HG02973 (cell line): ENCODE results near the gene TMEM14B.
A peak's percentile ranks its signal among the peaks of the same experiment; 100 is the strongest.
"Not testable (repeated sequence)": the region's sequence is repeated elsewhere in the genome, so short reads cannot be mapped to it uniquely, and the experiment has no call there.

ENCODE experiments used
- ATAC-seq: cut with Tn5 transposase; IDR thresholded peaks from one replicate; pipeline ENCODE4 v1.9.1; 2021; ENCODE audit warnings: moderate library complexity; ENCODE audit not compliant: unreplicated experiment

Gene TMEM14B

DNA sequence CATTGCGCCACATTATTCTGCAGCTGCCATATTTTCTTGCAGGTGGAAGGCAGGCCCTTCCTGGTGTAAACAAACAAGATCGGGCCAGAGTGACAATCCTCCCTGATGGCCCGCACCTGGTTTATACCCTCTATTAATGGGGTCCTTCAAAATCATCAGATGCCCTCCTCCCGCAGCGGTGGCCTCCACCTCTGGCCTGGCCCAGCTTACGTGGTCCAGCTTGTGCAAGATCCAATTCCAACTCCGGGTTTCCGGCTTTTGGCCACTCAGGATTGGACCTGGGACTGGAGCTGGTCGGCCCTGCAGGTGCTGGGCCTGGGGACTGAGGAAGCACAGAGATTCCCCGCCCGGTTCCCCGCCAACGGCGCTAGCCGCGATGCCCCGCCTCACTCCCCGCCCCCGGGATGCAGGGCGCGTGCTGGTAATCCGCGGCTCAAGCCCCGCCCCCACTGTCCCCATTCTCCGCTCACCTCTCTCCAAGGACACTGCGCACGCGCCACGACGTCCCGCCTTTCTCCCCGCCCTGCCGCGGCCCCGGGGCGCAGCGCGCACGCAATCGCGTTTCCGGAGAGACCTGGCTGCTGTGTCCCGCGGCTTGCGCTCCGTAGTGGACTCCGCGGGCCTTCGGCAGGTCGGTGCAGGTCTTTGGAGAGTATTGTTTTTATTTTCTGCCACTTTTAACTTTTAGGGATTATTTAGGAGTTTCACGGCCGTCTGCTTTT lies at the start of gene TMEM14B:
TSS of gene TMEM14B (plus strand) at position 555 of the 722 bp plus-strand sequence. CDS start 1,441 bp downstream, outside the sequence.
- peak; percentile 97 for ATAC-seq

GRCh38 chr6:10713962-10714361 lies 33.6 kb upstream of the TMEM14B start:
- no peak for ATAC-seq

DNA sequence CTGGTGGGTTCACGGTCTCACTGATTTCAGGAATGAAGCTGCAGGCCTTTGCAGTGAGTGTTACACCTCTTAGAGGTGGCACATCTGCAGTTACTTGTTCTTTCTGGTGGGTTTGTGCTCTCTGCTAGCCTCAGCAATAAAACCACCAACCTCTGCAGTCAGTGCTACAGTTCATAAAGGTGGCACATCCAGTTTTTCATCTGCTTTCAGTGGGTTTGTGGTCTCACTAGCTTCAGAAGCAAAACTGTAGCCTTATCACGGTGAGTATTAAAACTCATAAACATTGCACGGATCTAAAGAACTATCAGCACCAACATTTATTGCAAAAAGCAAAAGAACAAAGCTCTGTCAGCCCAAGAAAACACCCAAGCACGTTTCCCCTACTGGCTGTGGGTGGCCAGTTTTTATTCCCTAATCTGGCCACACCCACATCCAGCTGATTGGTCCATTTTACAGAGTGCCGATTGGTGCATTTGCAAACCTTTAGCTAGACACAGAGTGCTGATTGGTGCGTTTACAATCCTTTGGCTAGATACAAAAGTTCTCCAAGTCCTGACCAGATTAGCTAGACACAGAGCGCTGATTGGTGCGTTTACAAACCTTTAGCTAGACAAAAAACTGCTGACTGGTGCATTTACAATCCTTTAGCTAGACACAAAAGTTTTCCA lies 28.2 kb upstream of the TMEM14B start:
- no peak for ATAC-seq

DNA sequence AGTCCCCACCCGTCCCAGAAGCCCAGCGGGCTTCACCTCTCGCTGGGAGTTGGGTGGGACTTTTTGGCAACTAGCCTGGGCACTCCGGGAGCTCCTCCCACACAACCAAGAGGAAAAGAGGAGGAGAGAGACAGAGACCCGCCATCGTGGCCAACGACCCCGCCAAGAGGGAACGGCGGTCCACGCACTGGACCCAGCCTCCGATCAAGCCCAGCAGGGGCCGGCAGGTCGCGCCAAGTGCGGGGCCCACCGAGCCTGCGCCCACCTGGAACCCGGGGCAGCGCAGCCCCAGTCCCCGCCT lies 27.7 kb upstream of the TMEM14B start:
- no peak for ATAC-seq

- no peak for ATAC-seq
These were observed 27.2 kb upstream of the TMEM14B start for GRCh38 chr6:10720265-10720959.

DNA sequence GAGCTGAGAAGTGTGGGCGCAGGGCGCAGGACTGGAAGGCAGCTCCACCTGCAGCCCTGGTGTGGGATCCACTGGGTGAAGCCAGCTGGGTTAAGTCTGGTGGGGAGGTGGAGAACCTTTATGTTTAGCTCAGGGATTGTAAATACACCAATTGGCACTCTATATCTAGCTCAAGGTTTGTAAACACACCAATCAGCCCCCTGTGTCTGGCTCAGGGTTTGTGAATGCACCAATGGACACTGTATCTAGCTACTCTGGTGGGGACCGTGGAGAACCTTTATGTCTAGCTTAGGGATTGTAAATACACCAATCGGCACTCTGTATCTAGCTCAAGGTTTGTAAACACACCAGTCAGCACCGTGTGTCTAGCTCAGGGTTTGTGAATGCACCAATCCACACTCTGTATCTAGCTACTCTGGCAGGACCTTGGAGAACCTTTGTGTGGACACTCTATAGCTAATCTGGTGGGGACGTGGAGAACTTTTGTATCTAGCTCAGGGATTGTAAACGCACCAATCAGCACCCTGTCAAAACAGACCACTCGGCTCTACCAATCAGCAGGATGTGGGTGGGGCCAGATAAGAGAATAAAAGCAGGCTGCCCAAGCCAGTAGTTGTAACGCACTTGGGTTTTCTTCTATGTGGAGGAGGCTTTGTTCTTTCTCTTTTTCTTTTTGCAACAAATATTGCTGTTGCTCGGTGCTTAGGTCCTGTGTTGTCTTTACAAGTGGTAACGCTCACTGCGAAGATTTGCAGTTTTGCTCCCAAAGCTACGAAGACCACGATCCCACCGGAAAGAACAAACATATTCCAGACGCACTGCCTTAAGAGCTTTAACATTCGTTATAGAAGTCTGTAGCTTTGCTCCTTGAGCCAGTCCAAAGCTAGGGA lies 26.4 kb upstream of the TMEM14B start:
- ATAC-seq, result not testable (repeated sequence)

GRCh38 chr6:10721850-10722569 lies 25.6 kb upstream of the TMEM14B start:
- ATAC-seq, result no peak

- ATAC-seq, result no peak
These were observed 25.1 kb upstream of the TMEM14B start for GRCh38 chr6:10722570-10722819.

DNA sequence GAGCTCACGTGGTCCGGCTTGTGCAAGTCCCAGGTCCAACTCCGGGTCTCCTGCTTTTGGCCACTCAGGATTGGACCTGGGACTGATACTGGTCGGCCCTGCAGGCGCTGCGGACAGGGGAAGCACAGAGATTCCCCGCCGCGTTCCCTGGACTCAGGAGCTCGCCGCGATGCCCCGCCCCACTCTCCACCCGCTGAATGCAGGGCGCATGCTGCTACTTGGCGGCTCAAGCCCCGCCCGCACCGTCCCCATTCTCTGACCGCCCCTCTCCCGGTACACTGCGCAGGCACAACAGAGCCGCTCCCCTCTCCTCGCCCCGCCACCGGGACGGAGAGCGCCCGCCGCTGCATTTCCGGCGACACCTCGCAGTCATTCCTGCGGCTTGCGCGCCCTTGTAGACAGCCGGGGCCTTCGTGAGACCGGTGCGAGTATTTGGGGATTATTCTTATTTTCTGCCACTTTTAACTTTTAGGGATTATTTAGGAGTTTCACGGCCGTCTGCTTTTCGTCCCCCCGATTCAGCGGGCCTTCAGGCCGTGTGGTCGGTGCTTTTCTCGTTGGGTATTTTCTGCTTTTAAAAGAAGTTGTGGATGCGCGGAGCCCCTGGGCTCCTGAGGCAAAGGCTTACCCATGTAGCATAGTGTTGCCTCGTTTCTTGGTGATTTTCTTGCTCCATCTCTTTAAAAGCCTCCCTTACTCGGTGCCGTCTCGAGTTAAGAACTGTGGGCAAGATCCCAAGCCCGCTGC lies 24.6 kb upstream of the TMEM14B start, which contains the start of gene TMEM14C:
TSS of gene TMEM14C (plus strand) at position 251 of the 747 bp plus-strand sequence. CDS start 1,544 bp downstream, outside the sequence.
- peak; percentile 97 for ATAC-seq

DNA sequence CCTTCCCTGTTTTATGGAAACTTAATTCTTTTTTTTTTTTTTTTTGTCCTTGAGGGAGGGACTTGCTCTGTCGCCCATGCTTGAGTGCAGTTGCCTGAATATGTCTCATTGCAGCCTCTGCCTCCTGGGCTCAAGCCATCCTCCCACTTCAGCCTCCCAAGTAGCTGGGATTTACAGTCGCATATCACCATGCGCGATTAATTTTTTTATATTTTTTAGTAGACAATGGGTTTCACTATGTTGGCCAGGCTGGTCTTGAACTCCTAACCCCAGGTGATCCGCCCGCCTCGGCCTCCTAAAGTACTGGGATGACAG lies 24.1 kb upstream of the TMEM14B start:
- no peak for ATAC-seq

DNA sequence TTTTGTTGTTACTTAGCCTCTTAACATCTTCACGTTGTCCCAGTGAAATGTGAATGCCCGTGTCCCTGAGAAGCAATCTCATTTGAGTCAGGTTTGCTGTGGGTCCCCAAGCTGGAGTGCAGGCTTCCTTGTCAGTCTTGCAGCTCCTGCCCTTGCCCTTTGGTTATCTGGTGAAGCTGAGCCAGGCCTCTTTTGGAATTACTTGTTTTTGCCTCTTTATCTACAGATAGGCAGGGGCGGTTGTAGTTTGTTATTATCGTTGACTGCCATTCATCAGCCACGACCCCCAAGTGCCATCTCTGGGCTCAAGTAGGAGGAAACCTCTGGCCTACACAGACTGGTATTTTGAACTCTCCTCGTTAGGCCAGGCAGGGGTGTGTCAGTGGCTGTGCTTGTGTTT lies 22.6 kb upstream of the TMEM14B start:
- no peak for ATAC-seq

- no peak for ATAC-seq
These were observed 21.9 kb upstream of the TMEM14B start for GRCh38 chr6:10725716-10726115.

GRCh38 chr6:10730254-10730653 lies 17.4 kb upstream of the TMEM14B start:
- no peak for ATAC-seq

DNA sequence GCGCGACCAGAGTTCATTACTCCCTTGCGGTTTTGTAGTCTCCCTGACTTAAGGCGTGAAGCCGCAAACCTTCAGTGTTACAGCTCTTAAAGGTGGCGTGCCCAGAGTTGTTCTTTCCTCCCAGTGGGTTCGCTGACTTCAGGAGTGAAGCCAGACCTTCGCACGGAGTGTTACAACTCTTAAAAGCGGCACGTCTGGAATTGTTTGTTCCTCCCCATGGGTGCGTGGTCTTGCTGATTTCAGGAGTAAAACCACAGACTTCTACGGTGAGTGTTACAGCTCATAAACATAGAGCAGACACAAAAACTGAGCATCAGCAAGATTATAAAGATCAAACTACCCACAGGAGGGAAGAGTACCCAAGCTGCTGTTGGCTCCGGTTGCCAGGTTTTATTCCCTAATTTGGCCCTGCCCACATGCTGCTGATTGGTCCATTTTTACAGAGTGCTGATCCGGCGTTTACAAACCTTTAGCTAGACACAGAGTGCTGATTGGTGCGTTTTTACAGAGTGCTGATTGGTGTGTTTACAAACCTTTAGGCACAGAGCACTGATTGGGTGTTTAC lies 14.4 kb upstream of the TMEM14B start:
- no peak for ATAC-seq

DNA sequence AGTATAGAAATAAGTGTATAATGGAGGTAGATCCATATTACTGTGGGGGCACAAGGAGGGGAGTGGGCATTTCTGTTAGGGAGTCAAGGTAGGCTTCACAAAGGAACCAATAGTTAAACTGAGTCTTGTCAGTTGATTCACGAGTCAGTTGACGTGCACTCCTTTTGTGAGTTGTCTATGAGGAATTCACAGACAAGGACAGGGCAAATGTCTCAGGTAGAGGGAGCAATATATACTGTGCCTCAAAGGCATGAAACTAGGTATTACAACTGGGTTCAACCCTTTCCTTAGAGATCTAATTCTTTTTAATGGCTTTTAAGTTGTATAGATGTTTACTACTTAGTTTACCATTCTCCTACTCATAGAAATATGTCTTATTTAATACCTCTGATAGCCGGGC lies 13.7 kb upstream of the TMEM14B start:
- no peak for ATAC-seq

GRCh38 chr6:10736731-10737130 lies 10.9 kb upstream of the TMEM14B start:
- ATAC-seq, result no peak

DNA sequence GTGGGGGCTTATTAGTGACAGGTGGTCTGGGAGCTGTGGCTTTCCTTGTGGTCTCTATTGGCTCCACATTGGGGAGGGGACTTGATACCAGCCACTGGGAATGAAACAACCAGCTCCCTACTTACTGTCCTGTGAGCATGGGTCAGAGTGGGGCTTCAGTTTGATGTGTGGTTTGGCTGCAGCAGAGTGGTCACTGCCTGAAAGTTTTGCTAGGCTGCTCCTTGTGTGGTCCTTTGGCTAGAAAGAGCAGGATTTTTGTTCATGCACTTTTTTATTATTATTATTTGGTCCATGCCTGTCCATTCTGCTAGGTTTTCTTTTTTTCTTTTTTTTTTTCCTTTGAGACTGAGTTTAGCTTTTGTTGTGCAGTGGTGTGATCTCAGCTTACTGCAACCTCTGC lies 7.5 kb upstream of the TMEM14B start:
- ATAC-seq, result no peak

GRCh38 chr6:10741643-10742042 lies 6.0 kb upstream of the TMEM14B start:
- ATAC-seq, result not testable (repeated sequence)

DNA sequence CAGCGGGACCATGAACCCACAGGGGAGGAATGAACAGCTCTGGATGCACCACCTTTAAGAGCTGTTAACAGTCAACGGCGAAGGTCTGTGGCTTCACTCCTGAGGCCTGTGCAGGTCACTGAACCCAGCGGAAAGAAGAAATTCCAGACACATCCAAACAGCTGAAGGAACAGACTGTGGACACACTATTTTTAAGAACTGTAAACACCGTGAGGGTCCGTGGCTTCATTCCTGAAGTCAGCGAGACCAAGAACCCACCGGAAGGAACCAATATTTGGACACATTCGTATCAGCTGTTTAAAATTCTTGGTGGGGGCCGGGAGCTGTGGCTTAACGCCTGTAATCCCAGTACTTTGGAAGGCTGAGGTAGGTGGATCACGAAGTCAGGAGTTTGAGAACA lies 5.4 kb upstream of the TMEM14B start:
- no peak for ATAC-seq

GRCh38 chr6:10743515-10743914 lies 4.1 kb upstream of the TMEM14B start:
- no peak for ATAC-seq
